BLaER1 treated with 17β-estradiol and CSF1 and Interleukin-3, amounts not matched to agents 10 nM and 100 nM (cell line): Measurements from ENCODE around the gene MYO18A.
A peak's percentile ranks its signal among the peaks of the same experiment; 100 is the strongest.

ENCODE experiments used
- H3K27ac ChIP-seq, 11 experiments: shearing (Covaris generic); formaldehyde crosslinking; 2 replicates each; pipeline ENCODE4 v1.8.1; 2022
- H3K27me3 ChIP-seq, 11 experiments: shearing (Covaris generic); formaldehyde crosslinking; 2 replicates each; pipeline ENCODE4 v1.8.1; 2022
- H3K36me3 ChIP-seq, 11 experiments: shearing (Covaris generic); formaldehyde crosslinking; 2 replicates each; pipeline ENCODE4 v1.8.1; 2022
- H3K4me1 ChIP-seq, 10 experiments: shearing (Covaris generic); formaldehyde crosslinking; 2 replicates each; pipeline ENCODE4 v1.8.1; 2022
- H3K4me2 ChIP-seq, 11 experiments: shearing (Covaris generic); formaldehyde crosslinking; 2 replicates each; pipeline ENCODE4 v1.8.1; 2022
- H3K4me3 ChIP-seq, 10 experiments: shearing (Covaris generic); formaldehyde crosslinking; 2 replicates each; pipeline ENCODE4 v1.8.1; 2022
- H3K9ac ChIP-seq, 11 experiments: shearing (Covaris generic); formaldehyde crosslinking; 2 replicates each; pipeline ENCODE4 v1.8.1; 2022
- H3K9me3 ChIP-seq, 11 experiments: shearing (Covaris generic); formaldehyde crosslinking; replicated peaks in 1 of 11; 2 replicates each; pipeline ENCODE4 v1.8.1; 2022
- H4K20me1 ChIP-seq, 11 experiments: shearing (Covaris generic); formaldehyde crosslinking; 2 replicates each; pipeline ENCODE4 v1.8.1; 2022
- Cebpa-rat ChIP-seq, 11 experiments: shearing (Covaris generic); IDR thresholded peaks; 2 replicates each; pipeline ENCODE4 v1.8.1; 2022

MYO18A gene

DNA sequence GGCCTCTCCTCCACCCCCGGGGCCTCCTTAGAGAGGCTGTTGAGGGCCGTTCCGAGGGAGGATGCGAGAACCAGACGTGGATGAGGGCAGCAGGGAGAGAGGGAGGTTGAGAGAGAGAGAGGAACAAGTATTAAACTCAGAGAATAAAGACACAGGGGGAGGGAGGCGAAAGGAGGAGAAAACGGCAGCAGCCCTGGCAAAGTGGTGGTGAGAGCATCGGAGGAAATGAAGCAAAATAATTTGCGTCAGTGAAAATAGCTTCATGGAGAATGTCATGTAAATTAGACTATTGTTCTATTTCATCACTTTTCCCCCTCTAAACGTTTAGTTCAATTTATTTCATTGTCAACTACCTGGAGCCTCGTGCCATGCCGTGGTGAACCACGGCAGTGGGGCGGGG, 99.2 kb downstream of the MYO18A start:
- no peak overlapping the region for H3K4me2 ChIP-seq
- H3K9ac ChIP-seq, result no peak overlapping the region
- peaks cover 86 to 100% (median 96%) of the 10 kb centered on the region in 11 experiments for H3K36me3 ChIP-seq
- H3K27me3 ChIP-seq, result no peaks in the 10 kb centered on the region
- TF ChIP-seq Cebpa-rat (IDR thresholded peaks at IDR 0.05), result no peak
- no peaks in the 10 kb centered on the region for H3K9me3 ChIP-seq
- H3K4me1 ChIP-seq, result peaks cover 40 to 54% (median 47%) of the 10 kb centered on the region in 10 experiments
- H4K20me1 ChIP-seq, result peaks cover 5 to 86% (median 46%) of the 10 kb centered on the region in 11 experiments; a peak in 17 of 22 replicates
- H3K4me3 ChIP-seq, result no peak overlapping the region
- peak overlapping the region in 3 of 11 experiments; percentile 21 to 45 (median 45); a peak in 5 of 22 replicates for H3K27ac ChIP-seq

DNA sequence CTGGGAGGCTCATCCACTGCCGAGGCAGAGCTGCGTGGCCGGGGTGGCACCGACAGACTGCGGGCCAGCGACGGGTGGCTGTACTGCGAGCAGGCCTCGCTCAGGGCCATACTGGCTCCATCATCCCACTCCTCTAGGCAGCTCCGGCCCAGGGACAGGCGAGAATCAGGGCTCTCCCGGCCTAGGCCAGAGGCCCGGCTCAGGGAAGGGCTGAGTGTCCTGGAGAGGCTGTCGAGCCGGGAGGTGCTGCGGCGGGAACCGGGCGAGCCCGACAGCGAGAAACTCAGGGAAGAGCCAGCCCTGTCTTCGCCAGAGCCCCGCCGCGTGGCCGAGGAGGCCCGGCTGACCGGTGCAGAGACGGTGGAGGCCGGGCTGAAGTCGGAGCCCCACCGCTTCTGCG, 99.9 kb downstream of the MYO18A start:
- no peak overlapping the region for H3K4me2 ChIP-seq
- H3K27ac ChIP-seq, result peak overlapping the region in 3 of 11 experiments; percentile 21 to 45 (median 45); a peak in 4 of 22 replicates
- TF ChIP-seq Cebpa-rat (IDR thresholded peaks at IDR 0.05), result no peak
- no peak overlapping the region for H3K4me3 ChIP-seq
- no peaks in the 10 kb centered on the region for H3K27me3 ChIP-seq
- H3K9ac ChIP-seq, result no peak overlapping the region
- H3K36me3 ChIP-seq, result peaks cover 79 to 100% (median 95%) of the 10 kb centered on the region in 11 experiments
- no peaks in the 10 kb centered on the region for H3K9me3 ChIP-seq
- peaks cover 0 to 85% (median 46%) of the 10 kb centered on the region in 11 experiments; a peak in 16 of 22 replicates for H4K20me1 ChIP-seq
- peaks cover 33 to 51% (median 41%) of the 10 kb centered on the region in 10 experiments for H3K4me1 ChIP-seq

DNA sequence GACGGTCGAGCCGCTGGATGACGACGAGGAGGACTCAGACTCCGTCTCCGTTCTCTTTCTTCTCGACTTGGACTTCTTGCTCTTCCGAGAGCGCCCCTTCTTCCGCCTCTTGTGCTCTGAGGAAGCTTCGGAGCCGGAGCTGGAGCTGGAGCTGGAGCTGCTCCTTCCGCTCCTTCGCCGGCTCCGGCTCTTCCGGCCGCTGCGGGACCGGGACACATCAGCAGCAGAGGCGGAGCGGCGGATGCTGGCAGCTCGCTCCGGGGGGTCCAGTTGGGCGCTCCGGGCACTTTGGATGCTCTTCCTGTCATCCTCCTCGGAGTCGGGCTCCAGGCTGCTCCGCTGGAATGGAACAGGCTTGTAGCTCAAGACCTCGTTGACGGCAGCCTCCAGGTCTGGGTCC, 100.3 kb downstream of the MYO18A start:
- H4K20me1 ChIP-seq, result peaks cover 0 to 82% (median 44%) of the 10 kb centered on the region in 11 experiments; a peak in 15 of 22 replicates
- no peak overlapping the region for H3K9ac ChIP-seq
- TF ChIP-seq Cebpa-rat (IDR thresholded peaks at IDR 0.05), result no peak
- H3K36me3 ChIP-seq, result peaks cover 75 to 100% (median 94%) of the 10 kb centered on the region in 11 experiments
- no peaks in the 10 kb centered on the region for H3K27me3 ChIP-seq
- H3K27ac ChIP-seq, result peak overlapping the region in 1 of 11 experiments; percentile 45; a peak in 2 of 22 replicates
- no peaks in the 10 kb centered on the region for H3K9me3 ChIP-seq
- H3K4me1 ChIP-seq, result peaks cover 29 to 50% (median 37%) of the 10 kb centered on the region in 10 experiments
- no peak overlapping the region for H3K4me2 ChIP-seq
- H3K4me3 ChIP-seq, result no peak overlapping the region

DNA sequence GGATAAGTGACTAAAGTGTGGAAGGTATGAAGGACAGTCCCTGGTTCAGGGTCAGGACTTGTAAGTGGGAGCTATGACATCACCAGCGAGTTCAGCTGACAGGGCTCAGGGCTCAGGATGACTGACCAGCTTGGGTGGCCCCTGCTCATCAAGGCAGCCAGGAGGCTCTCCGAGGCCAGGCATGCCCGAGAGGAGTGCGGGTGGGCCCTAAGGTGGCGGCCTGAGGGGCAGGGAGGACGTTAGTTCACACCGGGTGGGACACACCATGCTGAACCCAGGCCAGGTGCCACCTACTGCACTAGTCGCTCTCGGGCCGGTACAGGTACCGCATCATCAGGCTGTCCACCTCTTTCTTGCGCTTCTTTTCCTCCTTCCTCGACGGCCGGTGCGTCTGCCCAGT, 100.8 kb downstream of the MYO18A start:
- TF ChIP-seq Cebpa-rat (IDR thresholded peaks at IDR 0.05), result no peak
- H3K27me3 ChIP-seq, result no peaks in the 10 kb centered on the region
- peaks cover 70 to 100% (median 97%) of the 10 kb centered on the region in 11 experiments for H3K36me3 ChIP-seq
- H3K4me2 ChIP-seq, result peak overlapping the region in 4 of 11 experiments; percentile 15 to 71 (median 28); a peak in 3 of 22 replicates
- peaks cover 0 to 77% (median 39%) of the 10 kb centered on the region in 11 experiments; a peak in 14 of 22 replicates for H4K20me1 ChIP-seq
- no peak overlapping the region for H3K9ac ChIP-seq
- H3K4me3 ChIP-seq, result no peak overlapping the region
- H3K4me1 ChIP-seq, result peaks cover 24 to 46% (median 32%) of the 10 kb centered on the region in 10 experiments
- H3K9me3 ChIP-seq, result no peaks in the 10 kb centered on the region
- H3K27ac ChIP-seq, result 0 out of 22 replicates have a peak overlapping the region, but pooled peaks of 1 of the 11 experiments have one; percentile 7

DNA sequence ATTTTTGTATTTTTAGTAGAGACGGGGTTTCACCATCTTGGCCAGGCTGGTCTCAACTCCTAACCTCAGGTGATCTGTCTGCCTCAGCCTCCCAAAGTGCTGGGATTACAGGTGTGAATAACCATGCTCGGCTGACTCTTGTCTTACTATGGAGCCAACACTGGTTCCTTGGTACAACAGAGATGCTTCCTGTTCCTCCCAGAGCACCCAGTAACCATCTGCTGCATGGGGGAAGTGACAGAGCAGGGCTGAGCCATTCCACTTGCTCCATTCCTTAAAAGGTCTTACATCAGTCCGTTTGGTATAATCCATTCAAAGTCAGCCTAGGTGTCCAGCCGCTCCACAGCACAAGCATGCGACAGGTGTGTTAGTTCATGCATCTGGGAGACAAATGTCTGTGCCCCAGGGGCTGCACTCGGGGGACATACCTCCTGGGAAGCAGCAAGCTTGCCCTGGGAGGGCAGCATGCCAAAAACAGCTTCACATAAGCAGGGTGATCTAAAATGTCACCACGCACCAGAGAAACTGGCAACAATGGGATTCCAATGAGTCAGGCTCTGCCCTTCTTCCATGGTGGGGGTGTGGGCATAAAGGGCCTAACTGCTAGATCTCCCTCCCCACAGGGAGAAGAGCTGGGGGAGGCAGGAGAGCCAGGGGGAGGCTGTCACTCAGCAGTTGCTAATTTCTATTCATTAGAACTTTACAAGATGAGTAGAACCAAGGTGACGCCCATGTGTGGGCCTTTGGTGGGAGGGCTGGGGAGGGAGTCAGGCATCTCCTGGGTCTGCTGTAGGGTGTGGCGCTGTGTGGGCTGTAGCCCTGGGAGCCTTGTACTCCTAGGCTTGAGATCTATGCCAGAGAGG, 101.8 kb downstream of the MYO18A start:
- H3K36me3 ChIP-seq, result peaks cover 60 to 100% (median 91%) of the 10 kb centered on the region in 11 experiments
- no peak for TF ChIP-seq Cebpa-rat (IDR thresholded peaks at IDR 0.05)
- peaks cover 0 to 72% (median 31%) of the 10 kb centered on the region in 11 experiments; a peak in 13 of 22 replicates for H4K20me1 ChIP-seq
- no peaks in the 10 kb centered on the region for H3K9me3 ChIP-seq
- H3K4me3 ChIP-seq, result no peak overlapping the region
- no peak overlapping the region; a peak in 1 of 22 replicates for H3K27ac ChIP-seq
- H3K4me1 ChIP-seq, result peaks cover 14 to 37% (median 26%) of the 10 kb centered on the region in 10 experiments
- peak overlapping the region in 5 of 11 experiments; percentile 13 to 71 (median 18); a peak in 7 of 22 replicates for H3K4me2 ChIP-seq
- H3K9ac ChIP-seq, result no peak overlapping the region
- no peaks in the 10 kb centered on the region for H3K27me3 ChIP-seq

DNA sequence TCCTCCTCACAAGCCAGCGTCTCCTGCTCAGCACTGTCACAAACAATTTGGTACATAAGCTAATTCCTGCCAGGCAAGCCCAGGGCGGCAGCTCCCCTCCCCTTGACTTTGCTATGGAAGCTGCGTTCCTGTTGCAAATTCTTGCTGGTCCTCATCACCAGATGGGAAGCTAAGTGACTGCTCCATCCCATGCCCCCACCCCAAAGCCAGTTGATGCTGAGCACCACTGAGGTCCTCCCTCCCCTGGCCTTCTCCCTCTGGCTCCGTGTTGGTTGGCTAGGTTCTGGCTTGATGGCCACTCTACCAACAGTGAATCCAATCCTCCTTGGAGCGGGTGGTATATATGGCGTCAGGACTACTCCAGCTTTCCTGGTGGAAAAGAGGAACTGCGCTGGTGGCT, 102.9 kb downstream of the MYO18A start:
- no peak overlapping the region for H3K9ac ChIP-seq
- no peak overlapping the region for H3K4me3 ChIP-seq
- H3K4me2 ChIP-seq, result peak overlapping the region in 2 of 11 experiments; percentile 39 to 71; a peak in 2 of 22 replicates
- peaks cover 49 to 90% (median 81%) of the 10 kb centered on the region in 11 experiments for H3K36me3 ChIP-seq
- peaks cover 3 to 37% (median 23%) of the 10 kb centered on the region in 10 experiments; a peak in 18 of 20 replicates for H3K4me1 ChIP-seq
- no peak for TF ChIP-seq Cebpa-rat (IDR thresholded peaks at IDR 0.05)
- no peaks in the 10 kb centered on the region for H3K27me3 ChIP-seq
- no peaks in the 10 kb centered on the region for H3K9me3 ChIP-seq
- peak overlapping the region in 1 of 11 experiments; percentile 10; a peak in 1 of 22 replicates for H3K27ac ChIP-seq
- H4K20me1 ChIP-seq, result peaks cover 0 to 70% (median 26%) of the 10 kb centered on the region in 11 experiments; a peak in 12 of 22 replicates

DNA sequence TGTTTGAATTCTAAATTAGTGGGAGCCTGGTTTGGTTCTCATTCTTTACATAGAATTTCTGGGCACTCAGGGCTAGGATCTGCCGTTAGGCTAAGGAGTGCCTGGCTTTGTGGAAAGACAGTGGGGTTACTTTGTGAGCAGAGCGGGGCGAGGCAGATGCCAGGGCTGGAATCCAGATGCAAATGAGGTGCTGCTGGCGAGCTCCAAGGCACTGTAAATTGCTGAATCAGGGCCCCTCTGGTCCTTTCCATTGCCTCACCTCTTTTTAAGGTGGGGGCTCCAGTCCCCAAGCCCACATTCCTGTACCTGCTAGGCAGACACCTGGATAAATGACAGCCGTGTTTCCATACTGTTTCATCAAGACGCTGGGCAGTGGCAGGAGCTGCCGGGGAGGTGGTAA, 103.5 kb downstream of the MYO18A start:
- Histone ChIP-seq H3K27me3 (no peaks in the 10 kb centered on the region), H3K36me3 (peaks cover 43 to 84% (median 75%) of the 10 kb centered on the region in 11 experiments), H3K9ac (no peak overlapping the region), H3K4me2 (no peak overlapping the region), H3K9me3 (no peaks in the 10 kb centered on the region), H3K4me1 (peaks cover 3 to 43% (median 25%) of the 10 kb centered on the region in 10 experiments; a peak in 17 of 20 replicates), H3K4me3 (no peak overlapping the region), H3K27ac (peak overlapping the region in 2 of 11 experiments; percentile 10 to 23; a peak in 2 of 22 replicates), H4K20me1 (peaks cover 0 to 68% (median 26%) of the 10 kb centered on the region in 11 experiments; a peak in 12 of 22 replicates)
- no peak for TF ChIP-seq Cebpa-rat (IDR thresholded peaks at IDR 0.05)

DNA sequence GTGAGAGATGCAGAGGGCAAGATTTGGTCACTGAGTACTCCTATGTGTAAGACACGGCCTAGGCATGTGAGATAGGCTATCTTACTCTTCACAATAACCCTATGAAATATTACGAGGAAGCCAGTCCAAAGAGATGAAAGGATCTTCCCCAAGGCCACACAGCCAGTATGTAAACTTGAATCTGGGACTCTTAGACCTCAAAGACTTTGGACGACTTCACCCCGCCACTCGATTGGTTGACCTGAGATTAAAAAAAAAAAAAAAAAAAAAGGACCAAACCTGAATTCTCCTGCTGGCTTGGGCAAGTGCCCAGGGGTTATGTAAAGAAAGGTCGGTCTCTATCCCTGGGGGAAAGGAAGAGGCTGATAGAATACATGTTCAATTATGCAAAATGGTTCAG, 104.1 kb downstream of the MYO18A start:
- Histone ChIP-seq H3K9me3 (no peaks in the 10 kb centered on the region), H3K4me3 (no peak overlapping the region), H3K9ac (no peak overlapping the region), H3K4me2 (no peak overlapping the region), H3K4me1 (peaks cover 8 to 50% (median 29%) of the 10 kb centered on the region in 10 experiments), H3K27me3 (no peaks in the 10 kb centered on the region), H4K20me1 (peaks cover 0 to 68% (median 26%) of the 10 kb centered on the region in 11 experiments; a peak in 12 of 22 replicates), H3K27ac (0 out of 22 replicates have a peak overlapping the region, but pooled peaks of 1 of the 11 experiments have one; percentile 3), H3K36me3 (peaks cover 37 to 78% (median 68%) of the 10 kb centered on the region in 11 experiments)
- TF ChIP-seq Cebpa-rat (IDR thresholded peaks at IDR 0.05), result no peak

DNA sequence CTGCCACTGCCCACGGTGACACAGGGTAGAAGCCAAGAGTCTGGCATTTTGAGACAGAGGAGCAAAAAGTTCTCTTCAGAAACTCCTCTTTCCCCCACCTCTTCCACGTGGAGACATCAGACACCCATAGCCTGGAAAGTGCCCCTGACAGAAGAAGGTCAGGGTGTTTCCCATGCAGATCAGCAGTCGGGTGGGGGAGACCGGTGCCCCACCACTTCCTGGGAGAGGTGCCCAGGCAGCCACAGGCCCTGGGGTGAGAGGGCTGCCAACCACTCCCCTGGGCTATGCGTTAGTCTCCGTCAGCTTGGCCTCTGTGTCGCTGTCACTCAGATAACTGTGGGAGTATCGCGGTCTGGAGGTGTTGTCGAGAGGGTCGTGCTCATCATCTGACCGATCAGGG, 105.7 kb downstream of the MYO18A start:
- Histone ChIP-seq H3K27ac (no peak overlapping the region), H3K9ac (no peak overlapping the region), H3K4me1 (peaks cover 22 to 61% (median 44%) of the 10 kb centered on the region in 10 experiments), H3K9me3 (no peaks in the 10 kb centered on the region), H4K20me1 (peaks cover 0 to 63% (median 26%) of the 10 kb centered on the region in 11 experiments; a peak in 12 of 22 replicates), H3K4me2 (no peak overlapping the region), H3K4me3 (no peak overlapping the region), H3K27me3 (no peaks in the 10 kb centered on the region), H3K36me3 (peaks cover 21 to 62% (median 52%) of the 10 kb centered on the region in 11 experiments)
- no peak for TF ChIP-seq Cebpa-rat (IDR thresholded peaks at IDR 0.05)
